BLaER1 treated with 17β-estradiol and CSF1 and Interleukin-3, amounts not matched to agents 10 nM and 100 nM (cell line): ENCODE results near the gene FGF21.
A peak's percentile ranks its signal among the peaks of the same experiment; 100 is the strongest.
"Not testable (repeated sequence)": the region's sequence is repeated elsewhere in the genome, so short reads cannot be mapped to it uniquely, and the experiment has no call there.

Experiments used
- H3K27ac ChIP-seq, 11 experiments: shearing (Covaris generic); formaldehyde crosslinking; 2 replicates each; pipeline ENCODE4 v1.8.1; 2022
- H3K27me3 ChIP-seq, 11 experiments: shearing (Covaris generic); formaldehyde crosslinking; 2 replicates each; pipeline ENCODE4 v1.8.1; 2022
- H3K36me3 ChIP-seq, 11 experiments: shearing (Covaris generic); formaldehyde crosslinking; 2 replicates each; pipeline ENCODE4 v1.8.1; 2022
- H3K4me1 ChIP-seq, 10 experiments: shearing (Covaris generic); formaldehyde crosslinking; 2 replicates each; pipeline ENCODE4 v1.8.1; 2022
- H3K4me2 ChIP-seq, 11 experiments: shearing (Covaris generic); formaldehyde crosslinking; 2 replicates each; pipeline ENCODE4 v1.8.1; 2022
- H3K4me3 ChIP-seq, 10 experiments: shearing (Covaris generic); formaldehyde crosslinking; 2 replicates each; pipeline ENCODE4 v1.8.1; 2022
- H3K9ac ChIP-seq, 11 experiments: shearing (Covaris generic); formaldehyde crosslinking; 2 replicates each; pipeline ENCODE4 v1.8.1; 2022
- H3K9me3 ChIP-seq, 11 experiments: shearing (Covaris generic); formaldehyde crosslinking; replicated peaks in 1 of 11; 2 replicates each; pipeline ENCODE4 v1.8.1; 2022
- H4K20me1 ChIP-seq, 11 experiments: shearing (Covaris generic); formaldehyde crosslinking; 2 replicates each; pipeline ENCODE4 v1.8.1; 2022
- Cebpa-rat ChIP-seq, 11 experiments: shearing (Covaris generic); IDR thresholded peaks; 2 replicates each; pipeline ENCODE4 v1.8.1; 2022

The FGF21 gene

DNA sequence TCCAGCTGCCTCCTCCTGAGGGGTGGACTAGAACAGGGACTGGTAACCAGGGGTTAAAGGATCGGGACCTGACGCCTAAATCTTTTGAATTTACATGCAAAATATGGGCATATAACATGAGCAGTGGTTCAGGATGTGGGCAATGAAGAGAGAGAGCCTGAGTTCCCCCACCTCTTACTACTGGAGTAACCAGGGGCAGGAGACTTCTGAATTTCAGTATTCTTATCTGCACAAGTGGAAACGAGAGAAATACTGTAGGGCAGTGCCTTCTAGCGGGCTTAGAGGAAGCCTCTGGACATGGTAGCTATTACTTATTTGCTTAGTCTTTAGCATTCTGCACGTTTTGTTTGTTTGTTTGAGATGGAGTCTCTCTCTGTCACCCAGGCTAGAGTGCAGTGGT is 29.2 kb downstream of the FGF21 start:
- H3K27me3 ChIP-seq: no peaks in the 10 kb centered on the region
- H3K4me2 ChIP-seq: no peak overlapping the region
- H3K9me3 ChIP-seq: no peaks in the 10 kb centered on the region

DNA sequence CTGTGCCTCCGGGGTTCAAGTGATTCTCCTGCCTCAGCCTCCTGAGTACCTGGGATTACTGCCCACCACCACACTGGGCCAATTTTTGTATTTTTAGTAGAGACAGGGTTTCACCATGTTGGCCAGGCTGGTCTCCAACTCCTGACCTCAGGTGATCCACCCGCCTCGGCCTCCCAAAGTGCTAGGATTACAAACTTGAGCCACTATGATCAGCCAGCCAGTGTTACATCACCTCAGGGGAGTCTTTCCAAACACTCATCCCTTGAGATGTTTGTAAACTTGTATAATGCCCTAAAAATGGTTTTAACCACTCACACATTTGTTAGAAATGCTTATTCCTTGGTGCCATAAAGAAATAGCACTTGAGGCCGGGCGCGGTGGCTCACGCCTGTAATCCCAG is 31.1 kb downstream of the FGF21 start:
- H3K4me1 ChIP-seq: peaks cover 5 to 22% (median 13%) of the 10 kb centered on the region in 10 experiments

More for the DNA sequence above, 29.2 kb downstream of the FGF21 start:
- Histone ChIP-seq H3K4me3 (no peak overlapping the region), H3K36me3 (no peaks in the 10 kb centered on the region), H3K27ac (no peak overlapping the region), H4K20me1 (no peaks in the 10 kb centered on the region), H3K4me1 (peaks cover 16 to 41% (median 30%) of the 10 kb centered on the region in 10 experiments), H3K9ac (no peak overlapping the region)
- TF ChIP-seq Cebpa-rat (IDR thresholded peaks at IDR 0.05): no peak

GRCh38 chr19:48787331-48787730 is 32.0 kb downstream of the FGF21 start:
- not testable (repeated sequence) for H3K4me2 ChIP-seq, H3K4me3 ChIP-seq, H4K20me1 ChIP-seq, H3K9me3 ChIP-seq, H3K27me3 ChIP-seq, H3K27ac ChIP-seq, H3K36me3 ChIP-seq, H3K9ac ChIP-seq
- peaks cover 0 to 13% (median 3%) of the 10 kb centered on the region in 10 experiments; a peak in 14 of 20 replicates for H3K4me1 ChIP-seq

More for the DNA sequence above, 31.1 kb downstream of the FGF21 start:
- H3K27ac ChIP-seq, H3K9me3 ChIP-seq, H3K4me2 ChIP-seq, H3K4me3 ChIP-seq, H3K27me3 ChIP-seq, H3K9ac ChIP-seq, H4K20me1 ChIP-seq, H3K36me3 ChIP-seq: not testable (repeated sequence)

- no peaks in the 10 kb centered on the region for H3K36me3 ChIP-seq
- peak overlapping the region in 1 of 11 experiments; percentile 33; a peak in 2 of 22 replicates for H3K9ac ChIP-seq
- H3K27me3 ChIP-seq: no peaks in the 10 kb centered on the region
- no peaks in the 10 kb centered on the region for H3K9me3 ChIP-seq
- H4K20me1 ChIP-seq: no peaks in the 10 kb centered on the region
- H3K4me3 ChIP-seq: no peak overlapping the region
- TF ChIP-seq Cebpa-rat (IDR thresholded peaks at IDR 0.05): no peak
- no peak overlapping the region for H3K4me2 ChIP-seq
- peaks cover 14 to 34% (median 33%) of the 10 kb centered on the region in 10 experiments; a peak in 18 of 20 replicates for H3K4me1 ChIP-seq
- H3K27ac ChIP-seq: no peak overlapping the region
Measured at GRCh38 chr19:48793271-48793670, 37.9 kb downstream of the FGF21 start.

GRCh38 chr19:48794291-48794690 is 39.0 kb downstream of the FGF21 start:
- peak overlapping the region in 4 of 11 experiments; percentile 54 to 86 (median 70); a peak in 2 of 22 replicates for H3K27ac ChIP-seq
- H3K9ac ChIP-seq: peak overlapping the region; percentile 4 to 77 (median 69); a peak in 15 of 22 replicates
- H3K4me2 ChIP-seq: peak overlapping the region in 8 of 11 experiments; percentile 48 to 86 (median 70); a peak in 13 of 22 replicates
- no peaks in the 10 kb centered on the region for H4K20me1 ChIP-seq
- no peaks in the 10 kb centered on the region for H3K36me3 ChIP-seq
- TF ChIP-seq Cebpa-rat (IDR thresholded peaks at IDR 0.05): no peak
- peaks cover 22 to 44% (median 43%) of the 10 kb centered on the region in 10 experiments for H3K4me1 ChIP-seq
- no peaks in the 10 kb centered on the region for H3K27me3 ChIP-seq
- H3K4me3 ChIP-seq: no peak overlapping the region
- no peaks in the 10 kb centered on the region for H3K9me3 ChIP-seq

- Histone ChIP-seq H4K20me1 (no peaks in the 10 kb centered on the region), H3K9ac (peak overlapping the region; percentile 52 to 77 (median 69)), H3K4me3 (peak overlapping the region; percentile 54 to 70 (median 60)), H3K27ac (peak overlapping the region; percentile 15 to 86 (median 55); a peak in 21 of 22 replicates), H3K36me3 (no peaks in the 10 kb centered on the region), H3K27me3 (no peaks in the 10 kb centered on the region), H3K4me1 (peaks cover 30 to 53% (median 52%) of the 10 kb centered on the region in 10 experiments), H3K9me3 (no peaks in the 10 kb centered on the region), H3K4me2 (peak overlapping the region; percentile 48 to 93 (median 78))
- TF ChIP-seq Cebpa-rat (IDR thresholded peaks at IDR 0.05): peak in 4 of 11 experiments; percentile 23 to 39 (median 26); a peak in 2 of 22 replicates
Measured at GRCh38 chr19:48795055-48795684, 39.8 kb downstream of the FGF21 start.

DNA sequence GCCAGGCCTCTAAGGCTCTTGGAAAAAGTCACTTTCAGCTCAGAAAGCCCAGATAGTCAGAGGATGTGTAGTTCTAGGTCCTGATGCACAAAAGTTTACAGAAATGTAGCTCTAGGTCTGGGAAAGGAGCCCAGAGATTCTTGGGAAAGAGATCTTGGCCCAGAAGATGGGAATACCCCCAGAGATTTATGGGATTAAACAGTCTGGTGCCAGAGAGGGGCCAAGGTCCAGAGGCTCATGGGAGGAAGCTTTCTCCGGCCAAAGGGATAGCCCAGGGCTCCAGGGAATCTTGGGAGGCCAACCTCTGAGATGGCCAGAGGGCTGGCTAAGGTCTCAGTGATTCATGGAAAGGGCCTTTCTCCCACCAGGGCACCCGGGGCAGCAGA is 40.4 kb downstream of the FGF21 start:
- no peaks in the 10 kb centered on the region for H3K27me3 ChIP-seq
- H3K4me3 ChIP-seq: peak overlapping the region in 3 of 10 experiments; percentile 54 to 70 (median 67); a peak in 4 of 20 replicates
- H3K9me3 ChIP-seq: no peaks in the 10 kb centered on the region
- H3K27ac ChIP-seq: peak overlapping the region in 9 of 11 experiments; percentile 25 to 86 (median 50); a peak in 18 of 22 replicates
- H4K20me1 ChIP-seq: no peaks in the 10 kb centered on the region; a peak in 1 of 22 replicates
- H3K36me3 ChIP-seq: no peaks in the 10 kb centered on the region
- peak overlapping the region in 9 of 11 experiments; percentile 4 to 77 (median 22); a peak in 12 of 22 replicates for H3K9ac ChIP-seq
- H3K4me1 ChIP-seq: peaks cover 30 to 58% (median 56%) of the 10 kb centered on the region in 10 experiments
- H3K4me2 ChIP-seq: peak overlapping the region in 10 of 11 experiments; percentile 21 to 96 (median 90); a peak in 16 of 22 replicates
- TF ChIP-seq Cebpa-rat (IDR thresholded peaks at IDR 0.05): no peak

DNA sequence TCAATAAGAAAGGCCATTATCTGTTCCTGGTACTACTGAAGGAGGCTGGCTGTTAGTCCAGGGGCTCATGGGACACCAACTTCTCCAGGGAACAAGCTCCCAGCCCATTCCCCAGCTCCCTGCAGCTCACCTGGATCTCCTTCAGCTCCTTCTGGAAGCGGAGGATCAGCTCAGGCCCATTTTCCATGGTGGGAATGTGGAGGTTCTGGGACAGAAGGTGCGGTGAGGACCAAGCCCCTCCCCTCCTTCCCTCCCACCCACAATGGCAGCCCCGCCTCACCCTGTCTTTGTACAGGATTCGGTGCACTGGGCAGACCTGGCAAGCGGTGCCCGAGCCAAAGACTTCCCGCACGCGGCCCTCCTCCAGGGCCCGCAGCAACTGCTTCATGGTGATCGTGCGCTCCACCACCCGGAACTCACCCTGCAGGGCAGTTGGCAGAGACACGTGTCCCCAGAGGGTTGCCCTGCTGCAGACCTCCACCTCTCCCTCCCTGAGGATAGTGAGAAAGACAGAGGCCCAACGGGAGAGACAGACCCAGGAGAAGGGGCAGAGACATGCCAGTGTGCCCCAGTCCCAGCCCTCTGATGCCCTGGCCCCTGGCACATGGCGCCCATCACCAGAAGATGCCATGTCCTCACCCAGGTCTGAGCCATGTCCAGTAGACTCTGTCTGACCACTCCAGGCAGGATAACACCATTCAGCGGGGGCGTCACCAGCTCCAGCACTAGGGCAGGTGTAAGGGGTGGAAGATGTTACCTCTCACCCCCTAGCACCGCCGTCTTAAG is 41.2 kb downstream of the FGF21 start:
- Histone ChIP-seq H3K4me1 (peaks cover 30 to 60% (median 57%) of the 10 kb centered on the region in 10 experiments), H3K4me2 (peak overlapping the region; percentile 1 to 96 (median 89); a peak in 18 of 22 replicates), H3K27ac (peak overlapping the region in 9 of 11 experiments; percentile 25 to 86 (median 50); a peak in 17 of 22 replicates)

GRCh38 chr19:48797103-48797502 is 41.8 kb downstream of the FGF21 start:
- Histone ChIP-seq H3K36me3 (no peaks in the 10 kb centered on the region), H3K4me1 (peaks cover 30 to 60% (median 57%) of the 10 kb centered on the region in 10 experiments), H3K9me3 (no peaks in the 10 kb centered on the region)

More for the DNA sequence above, 41.2 kb downstream of the FGF21 start:
- H3K36me3 ChIP-seq: no peaks in the 10 kb centered on the region
- no peaks in the 10 kb centered on the region; a peak in 1 of 22 replicates for H4K20me1 ChIP-seq
- H3K27me3 ChIP-seq: no peaks in the 10 kb centered on the region
- H3K9me3 ChIP-seq: no peaks in the 10 kb centered on the region
- peak overlapping the region in 1 of 10 experiments; percentile 2; a peak in 1 of 20 replicates for H3K4me3 ChIP-seq
- peak overlapping the region in 9 of 11 experiments; percentile 4 to 80 (median 22); a peak in 11 of 22 replicates for H3K9ac ChIP-seq
- no peak for TF ChIP-seq Cebpa-rat (IDR thresholded peaks at IDR 0.05)

More at GRCh38 chr19:48797103-48797502, 41.8 kb downstream of the FGF21 start:
- peak overlapping the region in 5 of 11 experiments; percentile 78 to 86 (median 84); a peak in 8 of 22 replicates for H3K27ac ChIP-seq
- no peak overlapping the region for H3K4me3 ChIP-seq
- H3K4me2 ChIP-seq: peak overlapping the region in 8 of 11 experiments; percentile 77 to 96 (median 90); a peak in 15 of 22 replicates
- H3K27me3 ChIP-seq: no peaks in the 10 kb centered on the region
- no peak for TF ChIP-seq Cebpa-rat (IDR thresholded peaks at IDR 0.05)
- H4K20me1 ChIP-seq: no peaks in the 10 kb centered on the region; a peak in 1 of 22 replicates
- H3K9ac ChIP-seq: peak overlapping the region in 4 of 11 experiments; percentile 14 to 80 (median 48); a peak in 3 of 22 replicates
